Activated T-helper 17 cell treated with anti-CD3 and anti-CD28 coated beads, Interleukin-2, amount 50 U/mL, for 72 hours (primary cell): ENCODE data around the gene SST. TPM values are rescaled to one million over a fixed set of nuclear protein-coding genes. Genes with fewer than 3 reads are reported as not detected.

Experiments used
- ATAC-seq: fragments of 150-1000 bp; cut with Tn5 transposase; replicated peaks from 2 replicates; pipeline ENCODE4 v1.10.0; 2021; ENCODE audit warnings: mild to moderate bottlenecking, moderate library complexity
- H3K27ac Mint-ChIP-seq: one replicate; pipeline ENCODE4 v1.8.0; 2022; ENCODE audit warnings: mixed read lengths
- H3K27me3 Mint-ChIP-seq: one replicate; pipeline ENCODE4 v1.8.0; 2022; ENCODE audit warnings: mixed read lengths
- H3K36me3 Mint-ChIP-seq: one replicate; pipeline ENCODE4 v1.8.0; 2022; ENCODE audit warnings: low read depth, mild to moderate bottlenecking, mixed read lengths
- H3K4me1 Mint-ChIP-seq: one replicate; pipeline ENCODE4 v1.8.0; 2022; ENCODE audit warnings: mixed read lengths
- H3K4me3 Mint-ChIP-seq: one replicate; pipeline ENCODE4 v1.8.0; 2022; ENCODE audit warnings: mild to moderate bottlenecking, mixed read lengths
- H3K9me3 Mint-ChIP-seq: one replicate; pipeline ENCODE4 v1.8.0; 2022; ENCODE audit warnings: mixed read lengths
- total RNA-seq, 2 donors: library from RNA; stranded (reverse); gene quantifications; one replicate each; pipeline ENCODE4 v1.2.3, GENCODE V29; 2022

Gene SST
- total RNA-seq, 2 donors from 2014 or later: not detected

GRCh38 chr3:187628169-187628568 lies 42.0 kb downstream of the SST start:
- ATAC-seq: no peak
- Mint-ChIP-seq H3K9me3 (no peaks in the 10 kb centered on the region), H3K27ac (no peak overlapping the region), H3K4me1 (no peaks in the 10 kb centered on the region), H3K4me3 (no peak overlapping the region), H3K36me3 (no peaks in the 10 kb centered on the region), H3K27me3 (peaks cover 9% of the 10 kb centered on the region)

- H3K27me3 Mint-ChIP-seq: peaks cover 5% of the 10 kb centered on the region
- H3K9me3 Mint-ChIP-seq: no peaks in the 10 kb centered on the region
- H3K4me3 Mint-ChIP-seq: no peak overlapping the region
- no peak for ATAC-seq
- H3K27ac Mint-ChIP-seq: no peak overlapping the region
- no peaks in the 10 kb centered on the region for H3K4me1 Mint-ChIP-seq
- no peaks in the 10 kb centered on the region for H3K36me3 Mint-ChIP-seq
Observed at GRCh38 chr3:187626581-187626980, 43.6 kb downstream of the SST start.

GRCh38 chr3:187624588-187624987 lies 45.6 kb downstream of the SST start:
- Mint-ChIP-seq H3K4me1 (no peaks in the 10 kb centered on the region), H3K4me3 (no peak overlapping the region)
- ATAC-seq: no peak

GRCh38 chr3:187623285-187623814 lies 46.8 kb downstream of the SST start:
- no peak overlapping the region for H3K4me3 Mint-ChIP-seq
- ATAC-seq: peak; percentile 85
- no peaks in the 10 kb centered on the region for H3K27me3 Mint-ChIP-seq
- no peak overlapping the region for H3K27ac Mint-ChIP-seq
- no peaks in the 10 kb centered on the region for H3K4me1 Mint-ChIP-seq
- no peaks in the 10 kb centered on the region for H3K36me3 Mint-ChIP-seq
- H3K9me3 Mint-ChIP-seq: no peaks in the 10 kb centered on the region

More at GRCh38 chr3:187624588-187624987, 45.6 kb downstream of the SST start:
- no peak overlapping the region for H3K27ac Mint-ChIP-seq
- no peaks in the 10 kb centered on the region for H3K9me3 Mint-ChIP-seq
- no peaks in the 10 kb centered on the region for H3K27me3 Mint-ChIP-seq
- no peaks in the 10 kb centered on the region for H3K36me3 Mint-ChIP-seq

- Mint-ChIP-seq H3K9me3 (no peaks in the 10 kb centered on the region), H3K27me3 (no peaks in the 10 kb centered on the region), H3K36me3 (no peaks in the 10 kb centered on the region), H3K4me1 (no peaks in the 10 kb centered on the region), H3K27ac (no peak overlapping the region), H3K4me3 (no peak overlapping the region)
- no peak for ATAC-seq
Observed at GRCh38 chr3:187621881-187622280, 48.3 kb downstream of the SST start.

- Mint-ChIP-seq H3K4me1 (no peaks in the 10 kb centered on the region), H3K36me3 (no peaks in the 10 kb centered on the region), H3K27me3 (no peaks in the 10 kb centered on the region), H3K4me3 (no peak overlapping the region), H3K9me3 (no peaks in the 10 kb centered on the region), H3K27ac (no peak overlapping the region)
- ATAC-seq: no peak
Observed at GRCh38 chr3:187619461-187619860, 50.7 kb downstream of the SST start.

Other genes with a start within 250 kb of the SST start
- gene RTP2, start 32.2 kb upstream of the SST start, total RNA-seq: not detected
- gene BCL6, start 75.1 kb upstream of the SST start, total RNA-seq: 100 to 1,000 TPM in 1 of 2 donors, 10 to 100 TPM in 1; 67.5 to 143 TPM